NCI-H446 treated with DMSO at 0.1 percent for 48 hours (cell line): ENCODE data around the gene KDM2A.
"Not testable (repeated sequence)": the region's sequence is repeated elsewhere in the genome, so short reads cannot be mapped to it uniquely, and the experiment has no call there.

Experiments
- DNase-seq: peaks from one replicate; lab custom pipeline; 2025; lab: John Stamatoyannopoulos, UW

KDM2A gene

DNA sequence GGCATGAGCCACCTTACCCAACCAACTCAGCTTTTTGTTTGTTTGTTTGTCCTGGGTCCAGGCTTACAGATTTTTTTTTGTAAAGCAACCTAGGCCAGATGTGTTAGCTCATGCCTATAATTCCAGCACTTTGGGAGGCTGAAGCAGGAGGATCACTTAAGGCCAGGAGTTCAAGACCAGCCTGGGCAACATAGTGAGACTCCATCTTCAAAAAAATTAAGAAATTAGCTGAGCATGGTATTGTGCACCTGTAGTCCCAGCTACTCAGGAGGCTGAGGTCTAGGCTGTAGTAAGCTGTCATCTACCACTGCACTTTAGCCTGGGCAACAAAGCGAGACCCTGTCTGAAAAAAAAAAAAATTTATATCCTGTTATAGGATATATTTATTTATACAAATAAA is 118.5 kb downstream of the KDM2A start:
- no peak for DNase-seq

DNA sequence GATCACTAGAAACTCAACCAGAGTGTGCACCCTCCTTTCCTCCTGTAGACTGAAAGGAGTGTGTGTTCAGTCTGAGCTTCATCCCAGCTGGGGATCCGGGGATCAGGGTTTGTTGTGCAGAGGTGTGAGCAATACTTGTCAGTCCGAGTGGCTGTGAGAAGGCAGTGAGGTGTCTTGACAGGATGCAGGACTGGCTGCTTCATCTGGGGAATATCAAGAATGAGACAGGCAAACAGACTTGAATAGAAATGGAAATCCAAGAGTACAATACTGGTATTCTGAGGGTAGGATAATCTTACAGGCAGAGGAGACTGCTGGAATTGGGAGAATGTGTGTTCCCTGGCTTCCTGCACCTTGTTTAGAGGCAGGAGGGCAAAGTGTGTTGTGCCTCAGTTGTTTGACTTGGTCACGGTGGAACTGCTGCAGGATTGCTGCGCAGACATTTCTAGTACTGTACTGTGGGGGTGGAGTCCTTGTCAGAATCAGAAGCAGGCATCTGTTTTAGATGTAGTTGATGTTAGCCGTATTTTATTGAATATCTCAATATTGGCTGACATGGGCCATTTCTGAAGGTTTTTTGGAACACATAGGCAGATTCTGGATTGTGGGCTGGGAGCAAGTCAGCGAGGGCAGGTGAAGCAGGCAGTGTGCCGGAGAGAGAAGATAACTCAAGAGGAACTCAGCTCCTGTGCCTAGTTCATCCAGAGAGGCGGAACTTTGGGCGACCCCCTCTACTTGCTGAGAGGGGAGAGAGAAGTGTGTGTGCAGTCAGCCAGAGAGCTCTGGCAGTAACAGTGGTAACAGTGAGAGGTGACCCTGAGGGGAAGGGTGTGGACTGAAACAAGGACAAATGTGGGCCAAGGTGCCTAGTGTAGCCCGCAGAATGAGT is 120.1 kb downstream of the KDM2A start:
- no peak for DNase-seq

DNA sequence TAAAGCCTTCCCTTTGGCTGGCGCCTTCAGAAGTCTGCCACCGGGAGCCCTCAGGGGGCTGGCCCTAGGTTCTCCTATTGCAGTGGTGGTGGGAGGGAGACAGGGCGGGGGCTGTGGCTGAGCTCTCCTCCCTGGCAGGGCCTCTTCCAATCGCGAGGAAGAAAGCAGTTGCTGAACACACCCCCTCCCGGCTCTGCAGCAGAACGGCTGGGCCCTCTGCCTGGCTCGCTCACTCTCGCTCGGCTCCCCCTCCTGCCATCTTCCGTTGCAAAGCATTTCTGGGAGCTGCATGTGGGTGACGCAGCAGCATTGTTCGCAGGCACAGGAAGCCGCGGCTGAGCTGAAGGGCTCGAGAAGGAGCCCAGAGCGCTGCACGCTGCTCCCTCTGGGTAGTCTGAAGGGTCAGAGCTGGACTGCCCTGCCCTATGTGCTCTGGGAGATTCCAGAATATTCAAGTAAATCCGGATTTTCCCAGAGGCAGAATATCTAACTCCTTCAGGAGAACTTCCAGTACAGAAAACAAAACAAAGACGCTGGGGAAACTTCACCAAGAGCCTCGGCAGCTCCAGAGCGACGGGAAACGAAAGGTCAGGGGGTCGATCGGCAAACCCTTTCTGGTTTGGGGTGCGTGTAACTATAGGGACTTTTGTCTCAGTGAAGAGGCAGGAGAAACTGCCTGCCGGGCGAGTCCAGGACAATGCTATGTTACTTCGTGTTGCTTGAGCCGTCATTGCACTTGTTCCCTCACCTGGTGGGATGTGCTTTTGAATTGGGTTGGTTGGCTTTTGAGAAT is 120.9 kb downstream of the KDM2A start:
- peak; percentile 97 for DNase-seq

DNA sequence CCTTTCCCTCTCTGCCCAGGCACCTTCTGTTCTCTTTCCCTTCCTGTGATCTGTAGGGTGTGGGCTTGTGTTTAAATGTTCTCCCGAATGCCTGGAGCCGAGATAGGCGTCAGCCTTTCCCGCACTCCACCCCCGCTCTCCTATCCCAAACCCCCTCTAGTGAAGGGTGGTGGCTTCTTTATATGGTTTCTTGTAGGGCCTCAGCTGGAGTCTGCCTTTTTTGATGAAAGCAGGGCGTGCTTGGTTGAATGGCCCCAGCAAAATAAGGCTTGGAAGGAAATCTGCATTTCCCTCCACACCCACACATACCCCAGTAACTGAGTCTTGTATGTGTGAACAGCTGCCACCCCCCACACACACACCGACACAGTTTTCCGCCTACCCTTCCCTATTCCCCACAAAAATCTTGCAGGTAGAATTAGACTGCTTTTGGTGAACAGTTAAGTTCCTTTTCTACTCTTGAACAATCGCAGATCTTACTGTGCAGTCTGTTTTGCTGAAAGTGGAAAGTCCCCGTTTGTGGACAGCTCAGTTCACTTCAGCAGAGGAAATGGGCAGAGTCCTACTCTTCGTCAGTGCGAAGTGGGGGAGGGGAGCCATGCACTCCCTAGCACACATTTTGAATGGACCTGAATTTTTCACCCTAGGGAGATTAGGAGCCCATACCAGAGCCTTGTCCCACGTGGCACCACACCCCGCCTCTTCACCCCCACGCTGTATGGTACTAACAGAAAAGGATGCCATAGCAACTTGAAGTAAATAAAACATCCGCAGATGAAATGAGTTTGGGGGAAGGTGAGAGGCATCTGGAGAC is 121.7 kb downstream of the KDM2A start:
- peak; percentile 21 for DNase-seq

DNA sequence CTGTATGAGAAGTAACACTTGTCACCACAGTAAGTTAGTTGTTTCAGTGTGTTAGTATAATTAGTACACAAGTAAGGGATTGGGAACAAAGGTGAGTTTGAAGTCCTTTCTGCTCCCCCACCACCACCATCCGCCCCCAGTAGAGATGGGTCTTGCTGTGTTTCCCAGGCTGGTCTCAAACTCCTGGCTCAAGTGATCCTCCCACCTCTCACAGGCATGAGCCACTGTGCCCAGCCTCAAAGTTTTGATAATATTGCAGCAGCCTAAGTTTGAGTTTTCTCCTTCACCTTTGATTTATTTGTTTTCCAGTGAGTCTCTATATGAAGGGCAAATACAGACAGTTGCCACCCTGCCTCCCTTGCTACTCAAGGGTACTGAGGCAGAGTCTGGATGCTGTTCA is 123.5 kb downstream of the KDM2A start:
- no peak for DNase-seq

DNA sequence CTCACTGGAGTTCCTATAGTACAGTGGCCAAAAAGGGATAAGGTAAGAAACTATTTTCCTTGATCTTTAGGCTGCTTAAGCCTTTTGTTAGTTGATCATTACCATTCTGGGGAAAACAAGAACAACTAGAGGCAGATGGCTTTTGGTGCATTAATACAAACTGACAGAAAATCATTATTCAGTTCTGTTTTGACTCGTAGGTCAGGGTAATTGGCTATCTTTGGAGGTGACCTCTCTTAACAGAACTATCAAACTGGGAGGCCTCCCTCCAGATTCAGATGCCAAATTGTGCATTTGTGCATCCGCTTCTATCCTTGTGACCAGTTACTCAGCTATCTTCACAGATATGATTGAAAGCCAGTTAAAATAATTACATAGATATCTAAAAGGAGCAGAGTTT is 124.0 kb downstream of the KDM2A start:
- DNase-seq: no peak

DNA sequence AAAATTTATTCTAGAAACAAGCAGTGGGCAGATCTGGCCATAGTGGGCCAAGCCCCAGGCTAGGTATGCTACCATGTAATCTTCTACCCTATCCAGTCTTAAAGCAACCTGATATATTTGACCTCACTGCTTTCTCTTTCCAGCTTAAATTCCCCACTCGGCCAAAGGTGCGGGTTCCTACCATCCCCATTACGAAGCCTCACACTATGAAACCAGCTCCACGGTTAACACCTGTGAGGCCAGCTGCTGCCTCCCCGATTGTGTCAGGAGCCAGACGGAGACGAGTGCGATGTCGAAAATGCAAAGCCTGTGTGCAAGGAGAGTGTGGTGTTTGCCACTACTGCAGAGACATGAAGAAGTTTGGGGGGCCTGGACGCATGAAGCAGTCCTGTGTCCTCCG is 126.0 kb downstream of the KDM2A start:
- no peak for DNase-seq

DNA sequence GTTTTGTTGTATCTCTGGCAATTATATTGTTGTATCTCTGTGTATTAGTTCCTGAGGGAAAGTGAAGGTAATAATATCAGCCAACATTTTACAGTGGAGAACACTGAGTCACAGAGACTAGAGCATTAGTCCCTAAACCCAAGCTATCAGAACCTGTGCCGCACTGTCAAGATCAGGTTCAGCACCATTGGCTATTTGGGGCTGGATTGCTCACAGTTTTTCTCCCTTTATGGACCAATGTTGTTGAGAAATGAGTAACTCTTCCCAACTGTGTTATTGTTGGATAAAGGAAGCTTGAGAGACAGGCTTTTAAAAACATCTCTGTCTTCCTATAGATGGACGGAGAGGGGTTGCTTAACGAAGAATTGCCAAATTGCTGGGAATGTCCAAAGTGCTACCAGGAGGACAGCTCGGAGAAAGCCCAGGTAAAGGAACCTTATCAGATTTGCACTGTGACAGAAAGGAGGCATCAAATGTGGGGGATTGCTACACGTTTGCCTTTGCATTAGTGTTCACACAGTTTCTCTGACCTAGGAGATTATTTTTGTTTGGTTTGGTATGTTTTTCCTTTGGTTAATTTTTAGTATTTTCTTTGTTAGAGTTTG is 129.0 kb downstream of the KDM2A start:
- no peak for DNase-seq

DNA sequence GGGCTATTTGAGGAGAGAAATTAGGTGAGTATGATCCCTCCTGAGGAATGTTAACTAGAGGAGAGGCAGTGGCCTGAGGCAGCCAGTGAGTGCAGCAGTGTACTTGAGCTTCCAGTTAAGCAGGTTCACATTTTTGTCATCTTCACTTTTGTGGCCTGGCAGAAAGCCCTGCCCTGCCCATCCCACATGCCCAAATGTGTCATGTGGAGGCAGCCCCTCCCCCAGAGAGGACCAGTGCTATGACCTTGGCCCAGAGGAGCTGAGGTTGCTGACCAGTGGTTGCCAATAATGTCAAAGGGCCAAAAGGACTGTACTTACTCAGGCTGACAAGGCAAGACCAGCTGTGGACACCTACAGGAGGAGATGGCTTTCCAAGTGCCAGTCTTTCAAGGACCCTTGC is 129.6 kb downstream of the KDM2A start:
- no peak for DNase-seq

DNA sequence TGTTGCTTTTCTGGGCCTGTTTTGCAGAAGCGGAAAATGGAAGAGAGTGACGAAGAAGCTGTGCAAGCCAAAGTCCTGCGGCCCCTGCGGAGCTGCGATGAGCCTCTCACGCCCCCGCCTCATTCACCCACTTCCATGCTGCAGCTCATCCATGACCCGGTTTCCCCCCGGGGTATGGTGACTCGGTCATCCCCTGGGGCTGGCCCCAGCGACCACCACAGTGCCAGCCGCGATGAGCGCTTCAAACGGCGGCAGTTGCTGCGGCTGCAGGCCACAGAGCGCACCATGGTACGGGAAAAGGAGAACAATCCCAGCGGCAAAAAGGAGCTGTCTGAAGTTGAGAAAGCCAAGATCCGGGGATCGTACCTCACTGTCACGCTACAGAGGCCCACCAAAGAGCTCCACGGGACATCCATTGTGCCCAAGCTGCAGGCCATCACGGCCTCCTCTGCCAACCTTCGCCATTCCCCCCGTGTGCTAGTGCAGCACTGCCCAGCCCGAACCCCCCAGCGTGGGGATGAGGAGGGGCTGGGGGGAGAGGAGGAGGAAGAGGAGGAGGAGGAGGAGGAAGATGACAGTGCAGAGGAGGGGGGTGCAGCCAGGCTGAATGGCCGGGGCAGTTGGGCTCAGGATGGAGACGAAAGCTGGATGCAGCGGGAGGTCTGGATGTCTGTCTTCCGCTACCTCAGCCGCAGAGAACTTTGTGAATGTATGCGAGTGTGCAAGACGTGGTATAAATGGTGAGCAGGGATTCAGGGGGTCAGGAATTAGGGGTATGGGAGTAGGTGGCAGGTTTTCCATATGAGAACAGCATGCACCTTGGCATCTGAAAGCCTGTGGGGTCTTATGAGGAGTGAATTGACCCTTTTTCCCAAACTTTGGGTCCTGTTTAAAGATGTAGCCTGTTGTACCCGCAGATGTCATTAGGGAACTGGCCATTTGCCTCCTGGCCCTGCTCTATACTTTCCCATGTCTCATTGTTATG is 131.3 kb downstream of the KDM2A start:
- no peak for DNase-seq

DNA sequence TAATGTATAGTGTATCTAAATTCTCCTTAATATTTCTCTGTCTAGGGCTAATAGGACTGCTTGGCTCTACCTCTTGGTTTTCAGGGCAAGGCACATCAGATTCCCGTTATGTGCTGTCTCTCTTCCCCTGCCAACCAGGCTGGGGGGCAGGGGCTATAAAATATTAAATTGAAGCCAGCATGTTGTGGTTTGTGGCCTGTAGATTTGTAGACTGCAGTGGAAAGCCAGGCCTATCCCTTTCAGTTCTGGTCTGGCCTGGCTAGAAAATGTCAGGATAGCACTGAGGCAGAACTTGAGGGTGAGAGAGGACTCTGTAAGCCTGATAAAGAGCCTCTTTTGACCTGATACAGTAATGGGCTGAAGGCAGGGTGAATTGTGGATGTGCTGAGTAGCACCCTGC is 132.8 kb downstream of the KDM2A start:
- DNase-seq: no peak

DNA sequence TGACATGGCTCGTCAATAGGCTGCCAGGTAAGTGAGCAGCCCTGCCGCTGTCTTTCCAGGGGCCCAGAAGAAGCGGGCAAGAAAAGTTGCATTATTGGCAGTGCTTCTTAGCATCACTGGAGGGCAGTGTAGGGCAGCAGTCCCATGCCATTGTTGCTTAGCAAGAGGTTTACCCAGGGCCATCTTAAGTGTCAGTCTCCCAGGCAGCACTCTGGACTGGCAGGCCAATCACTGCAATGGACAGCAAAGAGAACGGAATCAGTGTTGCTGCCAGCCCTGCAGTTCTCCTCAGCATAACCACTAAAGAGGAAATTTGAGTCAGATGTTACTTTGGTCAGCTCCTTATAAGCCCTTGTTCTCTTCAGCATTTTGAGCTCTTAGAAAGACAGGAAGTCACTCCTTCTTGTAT is 133.8 kb downstream of the KDM2A start:
- DNase-seq: no peak

DNA sequence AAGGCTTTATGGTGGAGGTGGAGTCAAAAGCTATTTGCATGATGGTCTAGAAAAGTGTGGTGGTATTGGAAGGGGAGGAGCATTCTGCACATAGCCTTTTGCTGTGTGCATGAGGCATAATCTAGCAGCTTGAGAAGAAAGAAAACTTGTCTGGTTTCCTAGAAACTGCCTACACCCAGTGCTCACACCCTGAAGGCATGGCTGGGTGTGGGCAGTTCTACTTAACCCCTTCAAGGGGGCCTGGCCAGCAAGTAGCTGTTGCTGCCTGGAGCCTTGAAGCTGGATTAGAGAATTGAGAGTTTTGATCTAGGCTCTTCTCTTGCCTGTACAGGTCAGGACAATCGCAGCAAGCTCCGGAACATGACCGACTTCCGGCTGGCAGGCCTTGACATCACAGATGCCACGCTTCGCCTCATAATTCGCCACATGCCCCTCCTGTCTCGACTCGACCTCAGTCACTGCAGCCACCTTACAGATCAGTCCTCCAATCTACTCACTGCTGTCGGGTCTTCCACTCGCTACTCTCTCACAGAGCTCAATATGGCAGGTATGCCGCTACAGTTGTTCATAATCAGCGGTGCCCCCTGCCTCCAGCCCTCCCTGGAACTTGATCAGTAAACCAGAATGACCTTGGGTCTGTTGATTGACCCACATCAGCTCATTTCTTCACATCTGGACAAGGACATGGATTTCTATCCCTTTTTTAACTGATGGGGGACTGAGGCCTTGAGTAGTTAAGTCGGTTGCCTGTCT is 135.0 kb downstream of the KDM2A start:
- DNase-seq: no peak

DNA sequence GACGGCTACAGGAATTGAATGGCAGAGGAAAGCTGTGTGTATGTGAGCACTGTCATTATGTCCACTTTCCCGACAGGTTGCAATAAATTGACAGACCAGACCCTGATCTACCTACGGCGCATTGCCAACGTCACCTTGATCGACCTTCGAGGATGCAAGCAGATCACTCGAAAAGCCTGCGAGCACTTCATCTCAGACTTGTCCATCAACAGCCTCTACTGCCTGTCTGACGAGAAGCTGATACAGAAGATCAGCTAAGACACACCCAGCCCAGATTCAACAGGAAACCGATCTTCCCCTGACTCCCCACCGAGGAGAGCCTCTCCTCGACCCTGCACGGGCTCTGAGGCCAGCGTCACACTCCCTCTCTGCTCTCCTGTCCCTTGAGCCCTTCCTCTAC is 135.7 kb downstream of the KDM2A start:
- no peak for DNase-seq

DNA sequence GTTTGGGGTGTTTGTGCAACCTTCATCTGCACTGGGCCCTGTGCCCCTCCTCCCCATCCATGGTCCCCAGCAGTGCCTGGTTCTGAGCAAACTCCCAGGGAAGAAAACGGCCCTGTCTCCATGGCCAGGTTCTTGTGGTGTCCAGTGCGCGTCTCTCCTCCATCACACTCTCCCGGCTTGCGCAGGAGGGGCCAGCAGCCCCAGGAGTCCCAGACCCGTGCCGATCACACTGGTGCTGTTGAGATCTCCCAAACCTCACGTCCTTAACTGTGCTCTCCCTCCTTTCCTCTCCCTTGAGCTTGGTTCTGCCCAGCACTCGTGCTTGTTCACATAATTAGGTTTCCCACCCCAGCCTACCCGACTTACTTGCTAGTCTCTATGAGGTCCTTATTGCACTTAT is 136.3 kb downstream of the KDM2A start:
- no peak for DNase-seq

DNA sequence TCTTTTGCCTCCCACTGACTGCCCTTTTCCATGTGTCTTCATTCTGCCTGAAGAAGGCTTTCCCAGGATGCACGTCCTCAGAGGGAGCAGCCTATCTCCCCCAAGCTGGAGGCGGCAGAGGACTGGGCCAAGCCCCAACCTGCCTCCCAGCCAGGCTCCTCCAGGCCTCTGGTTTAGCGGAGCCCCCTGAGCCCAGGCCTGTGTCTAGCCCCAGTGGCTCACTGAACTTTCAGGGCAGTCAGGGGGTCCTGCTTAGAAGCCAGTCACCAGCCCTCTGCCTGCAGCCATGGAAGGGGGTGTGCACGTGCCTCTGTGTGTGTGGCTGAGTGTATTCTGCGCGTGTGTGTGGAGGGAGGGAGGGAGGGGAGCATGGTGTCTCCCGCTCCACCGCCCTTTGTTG is 136.8 kb downstream of the KDM2A start:
- no peak for DNase-seq

DNA sequence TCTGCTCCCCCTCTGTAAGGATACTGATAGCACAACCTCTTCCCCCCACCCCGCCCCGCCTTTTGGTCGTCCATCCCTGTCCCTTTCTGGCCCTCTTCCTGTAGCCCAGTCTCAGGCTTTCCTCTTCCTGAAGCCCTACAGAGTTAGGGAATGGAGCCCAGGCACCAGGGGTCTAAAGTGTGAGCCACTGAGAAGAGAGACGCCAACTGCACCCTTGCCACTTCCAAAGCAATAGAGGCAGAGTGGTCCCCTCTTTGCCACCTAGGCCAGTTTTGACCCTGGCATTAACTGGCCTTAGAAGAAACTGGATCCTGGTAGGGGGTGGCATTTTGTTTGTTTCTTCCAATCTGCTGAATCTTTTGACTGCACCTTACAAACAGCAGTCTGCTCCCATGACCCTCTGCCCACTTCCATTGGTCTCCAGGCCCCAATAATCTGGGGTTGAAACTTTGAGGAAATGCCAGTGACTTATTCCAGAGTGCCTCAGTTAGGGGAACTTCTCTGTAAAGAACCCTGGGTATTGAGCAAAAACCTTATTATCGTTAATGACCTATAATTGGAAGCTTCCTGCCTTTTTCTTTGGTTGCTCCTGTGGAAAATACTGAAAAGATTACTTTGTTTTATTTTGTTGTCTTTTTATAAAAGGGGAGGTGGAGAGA is 137.5 kb downstream of the KDM2A start:
- DNase-seq: no peak

DNA sequence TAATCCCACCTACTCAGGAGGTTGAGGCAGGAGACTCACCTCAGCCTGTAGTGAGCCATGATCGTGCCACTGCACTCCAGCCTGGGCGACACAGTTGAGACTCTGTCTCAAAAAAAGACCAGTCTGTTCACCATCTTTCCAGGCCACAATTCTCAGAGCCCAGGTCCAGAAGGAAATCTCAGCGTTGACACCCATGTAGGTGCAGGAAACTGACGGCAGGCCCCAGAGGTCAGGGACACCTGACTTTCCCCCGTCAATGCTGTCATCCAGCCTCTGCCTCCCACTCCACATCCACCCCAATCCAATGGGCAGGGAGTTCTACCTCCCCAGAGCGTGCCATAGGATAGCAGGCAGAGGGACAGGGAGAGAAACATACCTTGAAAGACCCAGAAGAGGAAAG is 141.3 kb downstream of the KDM2A start:
- no peak for DNase-seq

DNA sequence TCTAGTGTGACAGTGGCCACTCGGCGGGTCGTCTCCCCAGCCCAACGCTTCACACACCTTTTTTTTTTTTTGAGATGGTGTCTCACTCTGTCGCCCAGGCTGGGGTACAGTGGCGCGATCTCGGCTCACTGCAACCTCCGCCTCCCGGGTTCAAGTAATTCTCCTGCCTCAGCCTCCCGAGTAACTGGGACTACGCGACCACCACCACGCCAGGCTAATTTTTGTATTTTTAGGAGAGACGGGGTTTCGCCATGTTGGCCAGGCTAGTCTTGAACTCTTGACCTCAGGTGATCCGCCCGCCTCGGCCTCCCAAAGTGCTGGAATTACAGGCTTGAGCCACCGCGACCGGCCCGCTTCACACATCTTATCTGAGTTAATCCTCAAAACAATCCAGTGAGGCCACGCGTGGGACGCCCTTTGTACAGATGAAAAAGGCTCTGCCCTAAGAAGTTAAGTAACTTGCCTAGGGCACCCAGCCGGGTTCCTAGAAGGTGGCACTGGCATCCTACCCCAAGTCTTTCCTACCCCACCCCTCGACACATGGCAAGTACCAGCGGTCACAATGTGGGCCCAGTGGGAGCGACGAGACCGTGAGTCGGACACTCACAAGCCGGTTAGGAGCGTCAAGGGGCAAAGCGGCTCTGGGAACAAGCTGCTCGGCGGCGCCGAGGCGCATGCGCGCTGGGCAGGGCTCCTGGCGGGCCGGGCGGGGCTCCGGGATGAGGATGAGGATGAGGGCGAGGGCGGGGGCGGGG is 142.0 kb downstream of the KDM2A start:
- not testable (repeated sequence) for DNase-seq
